Testis (tissue), 3 donors: ENCODE data around the gene LPCAT3. TPM values are rescaled to one million over a fixed set of nuclear protein-coding genes. Genes with fewer than 3 reads are reported as not detected.

Experiments used
- DNase-seq: peaks from one replicate; pipeline ENCODE4 v3.0.0-alpha.2; 2019
- H3K27ac ChIP-seq, 2 donors: fragments of 200-600 bp; sonication (generic); one replicate each; pipeline ENCODE4 v1.5.1; 2019
- H3K27me3 ChIP-seq: fragments of 200-600 bp; sonication (generic); one replicate; pipeline ENCODE4 v1.5.1; 2019
- H3K36me3 ChIP-seq: fragments of 200-600 bp; sonication (generic); one replicate; pipeline ENCODE4 v1.5.1; 2017; ENCODE audit warnings: low read depth; ENCODE audit errors: missing control alignments
- H3K4me1 ChIP-seq: fragments of 200-600 bp; sonication (generic); one replicate; pipeline ENCODE4 v1.5.1; 2019
- H3K4me3 ChIP-seq, 2 donors: fragments of 200-600 bp; sonication (generic); one replicate each; pipeline ENCODE4 v1.5.1; 2017 to 2019
- H3K9me3 ChIP-seq: fragments of 200-600 bp; sonication (generic); one replicate; pipeline ENCODE4 v1.5.1; 2017
- CTCF ChIP-seq, 3 experiments: fragments of 450-650 bp in 2 of 3; fragments of 200-600 bp in 1 of 3; sonication (generic) in 1 of 3; IDR thresholded peaks; one replicate each; pipeline ENCODE4 v1.5.1; 2016 to 2019; ENCODE audit warnings: antibody characterized with exemption in 3 of 3, mild to moderate bottlenecking in 2 of 3, moderate library complexity in 1 of 3
- POLR2A ChIP-seq: fragments of 450-650 bp; IDR thresholded peaks from one replicate; pipeline ENCODE4 v1.6.1; 2017; ENCODE audit warnings: antibody characterized with exemption, mild to moderate bottlenecking, moderate library complexity
- WGBS, 2 donors: methylation state at CpG; one replicate each; pipeline ENCODE4 v1.1.5; 2018; 5-methylcytosine and 5-hydroxymethylcytosine counted together
- intact Hi-C: fragments of 100-400 bp; cut with DNase I; formaldehyde crosslinking; loops from one replicate; pipeline ENCODE4 v1.15.1; 2023; ENCODE audit warnings: low total_unique reads
- polyA plus RNA-seq: library from polyadenylated mRNA; stranded (reverse); fragments of 350-450 nt; fragmentation: Illumina TruSeq; extraction: RNeasy Lipid Tissue Mini Kit (QIAGEN cat#74804); gene quantifications from one replicate; pipeline ENCODE4 v1.2.3, GENCODE V29; 2014; ENCODE audit warnings: low read depth, low replicate concordance; ENCODE audit not compliant: insufficient read depth
- total RNA-seq, 2 donors: library from RNA; depleted of rRNA; stranded (reverse); fragments of >200 nt; gene quantifications; one replicate each; pipeline ENCODE4 v1.2.3, GENCODE V29; 2016

The LPCAT3 gene
- total and polyA plus RNA-seq, 3 donors from 2014 or later, result 26.0 to 33.2 (median 30.2) TPM

GRCh38 chr12:6946033-6946919, 72.0 kb downstream of the LPCAT3 start:
- Histone ChIP-seq H3K27me3 (no peaks in the 10 kb centered on the region), H3K4me1 (peaks cover 28% of the 10 kb centered on the region), H3K36me3 (no peaks in the 10 kb centered on the region), H3K4me3 (peak overlapping the region in 1 of 2 donors; percentile 32), H3K9me3 (no peaks in the 10 kb centered on the region), H3K27ac (peak overlapping the region; percentile 13 to 40)
- WGBS, 2 donors, result 22 to 29% methylated on average over 12 to 32 of the region's 32 CpGs
- intact Hi-C loops, result loop anchor here (10.0 kb wide), 1 partner anchor 149 kb away; the partner anchor contains the start of gene C1R
- no peak for TF ChIP-seq POLR2A
- TF ChIP-seq CTCF (IDR thresholded peaks at IDR 0.05), result no peak
- peak; percentile 70 for DNase-seq

- Histone ChIP-seq H3K27me3 (no peaks in the 10 kb centered on the region), H3K4me3 (no peak overlapping the region), H3K9me3 (no peaks in the 10 kb centered on the region), H3K27ac (peak overlapping the region; percentile 13 to 40), H3K4me1 (peaks cover 28% of the 10 kb centered on the region), H3K36me3 (no peaks in the 10 kb centered on the region)
- WGBS, 2 donors, result 52 to 55% methylated on average over 8 to 11 of the region's 11 CpGs
- no peak for DNase-seq
- intact Hi-C loops, result loop anchor here (10.0 kb wide), 1 partner anchor 149 kb away; the partner anchor contains the start of gene C1R
- TF ChIP-seq CTCF (IDR thresholded peaks at IDR 0.05) (no peak), POLR2A (no peak)
Observed at GRCh38 chr12:6945613-6946012, 72.7 kb downstream of the LPCAT3 start.

DNA sequence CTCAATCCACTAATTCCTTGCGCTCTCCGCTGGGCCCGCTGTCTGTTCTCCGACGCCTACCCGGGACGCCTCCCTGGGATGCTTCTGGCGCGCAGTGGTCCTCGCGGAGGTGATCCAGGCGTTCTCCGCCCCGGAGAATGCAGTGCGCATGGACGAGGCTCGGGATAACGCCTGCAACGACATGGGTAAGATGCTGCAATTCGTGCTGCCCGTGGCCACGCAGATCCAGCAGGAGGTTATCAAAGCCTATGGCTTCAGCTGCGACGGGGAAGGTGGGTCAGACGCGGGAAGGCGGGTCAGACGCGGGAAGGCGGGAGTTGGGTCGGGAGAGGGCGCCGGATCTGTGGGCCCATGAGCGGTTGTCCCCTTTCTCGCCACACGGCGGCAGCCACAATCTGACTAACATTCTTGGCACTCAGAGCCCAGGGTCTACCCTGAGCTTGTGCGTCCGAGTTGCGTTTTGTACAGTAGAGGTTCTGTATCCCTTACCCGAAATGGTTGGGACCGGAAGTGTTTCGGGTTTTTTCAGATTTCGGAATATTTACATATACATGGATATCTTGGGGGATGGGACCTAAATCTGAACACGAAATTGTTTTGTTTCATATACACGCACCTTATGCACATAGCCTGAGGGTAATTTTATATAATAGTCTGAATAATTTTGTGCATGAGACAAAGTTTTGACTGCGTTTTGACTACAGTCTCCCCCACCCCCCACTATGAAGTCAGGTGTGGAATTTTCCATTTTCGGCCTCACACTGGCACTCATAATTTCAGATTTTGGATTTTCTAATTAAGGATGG, 73.7 kb downstream of the LPCAT3 start:
- no peaks in the 10 kb centered on the region for H3K27me3 ChIP-seq
- intact Hi-C loops, result loop anchor here (10.0 kb wide), 1 partner anchor 150 kb away; the partner anchor contains the start of gene C1R
- TF ChIP-seq POLR2A (no peak), CTCF (IDR thresholded peaks at IDR 0.05) (peak; percentile 78 to 91 (median 91))
- WGBS, 2 donors, result 1 to 3% methylated on average over 33 to 47 of the region's 48 CpGs
- H3K4me3 ChIP-seq, result peak overlapping the region; percentile 72 to 80
- no peaks in the 10 kb centered on the region for H3K36me3 ChIP-seq
- peak; percentile 95 for DNase-seq
- H3K27ac ChIP-seq, result peak overlapping the region; percentile 96 to 97
- no peaks in the 10 kb centered on the region for H3K9me3 ChIP-seq
- H3K4me1 ChIP-seq, result peaks cover 28% of the 10 kb centered on the region

DNA sequence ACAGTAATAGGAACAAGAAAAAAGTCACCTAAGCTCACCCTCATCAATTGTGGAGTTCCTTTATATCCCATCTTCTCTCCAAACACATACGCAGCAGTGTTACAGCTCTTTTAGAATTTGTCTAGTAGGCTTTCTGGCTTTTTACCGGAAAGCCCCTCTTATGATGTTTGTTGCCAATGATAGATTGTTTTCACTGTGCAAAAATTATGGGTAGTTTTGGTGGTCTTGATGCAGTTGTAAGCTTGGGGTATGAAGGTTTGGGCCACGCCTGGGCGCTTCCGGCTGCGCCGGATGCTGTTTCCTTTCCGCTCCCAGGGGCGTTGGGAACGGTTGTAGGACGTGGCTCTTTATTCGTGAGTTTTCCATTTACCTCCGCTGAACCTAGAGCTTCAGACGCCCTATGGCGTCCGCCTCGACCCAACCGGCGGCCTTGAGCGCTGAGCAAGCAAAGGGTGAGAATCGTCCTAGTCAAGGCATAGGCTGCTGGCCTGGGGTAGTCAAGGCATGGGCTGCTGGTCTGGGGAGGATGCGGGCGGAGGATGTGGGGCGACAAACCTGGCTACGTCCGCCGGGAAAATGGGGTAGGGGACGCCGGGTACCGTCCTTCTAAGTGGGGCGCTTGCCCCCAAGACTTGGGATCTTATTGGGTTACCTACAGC, 74.4 kb downstream of the LPCAT3 start, which contains the start of the genes C12orf57 and RNU7-1:
Gene C12orf57 (plus strand): TSS at position 301 of the 659 bp plus-strand sequence. CDS start 100 bp downstream, at position 401.
Gene RNU7-1 (plus strand): TSS at position 95 of the 659 bp plus-strand sequence.
- Histone ChIP-seq H3K9me3 (no peaks in the 10 kb centered on the region), H3K4me3 (peak within 1 kb of the TSS; percentile 72 to 80), H3K36me3 (no peaks in the 10 kb centered on the region), H3K4me1 (peaks cover 30% of the 10 kb centered on the region), H3K27ac (peak within 1 kb of the TSS; percentile 96 to 97), H3K27me3 (no peaks in the 10 kb centered on the region)
- intact Hi-C loops, result loop anchor here (10.0 kb wide), 1 partner anchor 151 kb away; the partner anchor contains the start of gene C1R
- TF ChIP-seq CTCF (IDR thresholded peaks at IDR 0.05) (peak in 1 of 3 experiments; percentile 4), POLR2A (peak; percentile 55)
- WGBS, 2 donors, result 0 to 1% methylated on average over 31 of the region's 31 CpGs
- peak; percentile 78 for DNase-seq
